ENCODE measurements around the gene PACSIN2.

PACSIN2 gene

GRCh38 chr22:42992886-42993479, 22.0 kb downstream of the PACSIN2 start:
- no peak overlapping the region for H3K4me3 ChIP-seq (ENCODE audit: low read length)
- TF ChIP-seq EZH2 (optimal IDR thresholded peaks at IDR 0.05; ENCODE audit: low read depth, low read length) (no peak), CTCF (IDR thresholded peaks at IDR 0.05; ENCODE audit: low read length) (no peak), EZH2phosphoT487 (IDR thresholded peaks at IDR 0.05; ENCODE audit: low read length) (no peak)
- no peak overlapping the region for H3K27ac ChIP-seq (ENCODE audit: low read length)
- H3K4me1 ChIP-seq (ENCODE audit: low read length) = no peaks in the 10 kb centered on the region
- no peaks in the 10 kb centered on the region for H4K20me1 ChIP-seq (ENCODE audit: insufficient read depth, low read length)
- no peak overlapping the region for H3K9ac ChIP-seq (ENCODE audit: low read length)
- no peaks in the 10 kb centered on the region for H3K9me2 ChIP-seq (replicated peaks; ENCODE audit: insufficient read depth, low read length)
- no peak overlapping the region for H2AFZ ChIP-seq (ENCODE audit: low read length)
- no peak overlapping the region for H3K4me2 ChIP-seq (ENCODE audit: low read depth, low read length)
- H3K9me3 ChIP-seq (replicated peaks; ENCODE audit: insufficient read depth, low read length) = no peaks in the 10 kb centered on the region
- peaks cover 12% of the 10 kb centered on the region for H3K79me2 ChIP-seq (ENCODE audit: low read length)
- H3K27me3 ChIP-seq (replicated peaks; ENCODE audit: insufficient read depth, low read length) = no peaks in the 10 kb centered on the region
- H3F3A ChIP-seq (ENCODE audit: insufficient read depth, low read length) = no peaks in the 10 kb centered on the region
- no peak for DNase-seq
- H3K36me3 ChIP-seq (replicated peaks; ENCODE audit: insufficient read depth, low read length) = no peaks in the 10 kb centered on the region

GRCh38 chr22:42992092-42992491, 22.9 kb downstream of the PACSIN2 start:
- no peaks in the 10 kb centered on the region for H3K27me3 ChIP-seq (replicated peaks; ENCODE audit: insufficient read depth, low read length)
- no peak overlapping the region for H3K4me3 ChIP-seq (ENCODE audit: low read length)
- no peaks in the 10 kb centered on the region for H3K9me2 ChIP-seq (replicated peaks; ENCODE audit: insufficient read depth, low read length)
- no peaks in the 10 kb centered on the region for H3F3A ChIP-seq (ENCODE audit: insufficient read depth, low read length)
- H4K20me1 ChIP-seq (ENCODE audit: insufficient read depth, low read length) = no peaks in the 10 kb centered on the region
- no peaks in the 10 kb centered on the region for H3K4me1 ChIP-seq (ENCODE audit: low read length)
- no peak overlapping the region for H3K27ac ChIP-seq (ENCODE audit: low read length)
- no peak overlapping the region for H3K4me2 ChIP-seq (ENCODE audit: low read depth, low read length)
- H3K9ac ChIP-seq (ENCODE audit: low read length) = no peak overlapping the region
- no peak for DNase-seq
- H3K79me2 ChIP-seq (ENCODE audit: low read length) = peaks cover 12% of the 10 kb centered on the region
- no peak for TF ChIP-seq EZH2phosphoT487 (IDR thresholded peaks at IDR 0.05; ENCODE audit: low read length)
- TF ChIP-seq EZH2 (optimal IDR thresholded peaks at IDR 0.05; ENCODE audit: low read depth, low read length) = no peak
- no peak for TF ChIP-seq CTCF (IDR thresholded peaks at IDR 0.05; ENCODE audit: low read length)
- H3K9me3 ChIP-seq (replicated peaks; ENCODE audit: insufficient read depth, low read length) = no peaks in the 10 kb centered on the region
- H3K36me3 ChIP-seq (replicated peaks; ENCODE audit: insufficient read depth, low read length) = no peaks in the 10 kb centered on the region
- H2AFZ ChIP-seq (ENCODE audit: low read length) = no peak overlapping the region

- no peak for DNase-seq
- Histone ChIP-seq H3K9me2 (replicated peaks; ENCODE audit: insufficient read depth, low read length) (no peaks in the 10 kb centered on the region), H3K36me3 (replicated peaks; ENCODE audit: insufficient read depth, low read length) (no peaks in the 10 kb centered on the region), H3K27me3 (replicated peaks; ENCODE audit: insufficient read depth, low read length) (no peaks in the 10 kb centered on the region), H3K4me2 (ENCODE audit: low read depth, low read length) (no peak overlapping the region), H3K4me1 (ENCODE audit: low read length) (no peaks in the 10 kb centered on the region), H3K79me2 (ENCODE audit: low read length) (peaks cover 17% of the 10 kb centered on the region; the same call in 1 of the 2 replicates), H2AFZ (ENCODE audit: low read length) (no peak overlapping the region), H3K4me3 (ENCODE audit: low read length) (no peak overlapping the region), H3K27ac (ENCODE audit: low read length) (no peak overlapping the region), H3K9me3 (replicated peaks; ENCODE audit: insufficient read depth, low read length) (no peaks in the 10 kb centered on the region), H3F3A (ENCODE audit: insufficient read depth, low read length) (no peaks in the 10 kb centered on the region), H4K20me1 (ENCODE audit: insufficient read depth, low read length) (no peaks in the 10 kb centered on the region), H3K9ac (ENCODE audit: low read length) (no peak overlapping the region)
- TF ChIP-seq CTCF (IDR thresholded peaks at IDR 0.05; ENCODE audit: low read length) (no peak), EZH2phosphoT487 (IDR thresholded peaks at IDR 0.05; ENCODE audit: low read length) (no peak), EZH2 (optimal IDR thresholded peaks at IDR 0.05; ENCODE audit: low read depth, low read length) (no peak)
Observed at GRCh38 chr22:42991010-42991651, 23.8 kb downstream of the PACSIN2 start.

Measured in MM.1S (cell line).